Stimulated activated effector memory CD8-positive, alpha-beta T cell treated with anti-CD3 and anti-CD28 coated beads, Interleukin-12 subunit alpha, Interleukin-12 subunit beta, amount 100 ng/mL, for 72 hours (primary cell): ENCODE data around the gene AQP12A.
"Not testable (repeated sequence)": the region's sequence is repeated elsewhere in the genome, so short reads cannot be mapped to it uniquely, and the experiment has no call there.

Experiments used
- ATAC-seq: fragments of 150-1000 bp; cut with Tn5 transposase; 2 replicates; pipeline ENCODE4 v1.10.0; 2021
- DNase-seq, 2 donors: peaks; one replicate each; pipeline ENCODE4 v3.0.0; 2021 to 2022; ENCODE audit warnings: low spot score in 2 of 2
- H3K27ac Mint-ChIP-seq: one replicate; pipeline ENCODE4 v1.8.0; 2022; ENCODE audit warnings: mild to moderate bottlenecking, mixed read lengths
- H3K36me3 Mint-ChIP-seq: one replicate; pipeline ENCODE4 v1.8.0; 2022; ENCODE audit warnings: mild to moderate bottlenecking, mixed read lengths
- H3K4me1 Mint-ChIP-seq: one replicate; pipeline ENCODE4 v1.8.0; 2022; ENCODE audit warnings: mixed read lengths
- H3K4me3 Mint-ChIP-seq: one replicate; pipeline ENCODE4 v1.8.0; 2022; ENCODE audit warnings: mild to moderate bottlenecking, mixed read lengths
- H3K9me3 Mint-ChIP-seq: one replicate; pipeline ENCODE4 v1.8.0; 2022; ENCODE audit warnings: mixed read lengths

Gene AQP12A

DNA sequence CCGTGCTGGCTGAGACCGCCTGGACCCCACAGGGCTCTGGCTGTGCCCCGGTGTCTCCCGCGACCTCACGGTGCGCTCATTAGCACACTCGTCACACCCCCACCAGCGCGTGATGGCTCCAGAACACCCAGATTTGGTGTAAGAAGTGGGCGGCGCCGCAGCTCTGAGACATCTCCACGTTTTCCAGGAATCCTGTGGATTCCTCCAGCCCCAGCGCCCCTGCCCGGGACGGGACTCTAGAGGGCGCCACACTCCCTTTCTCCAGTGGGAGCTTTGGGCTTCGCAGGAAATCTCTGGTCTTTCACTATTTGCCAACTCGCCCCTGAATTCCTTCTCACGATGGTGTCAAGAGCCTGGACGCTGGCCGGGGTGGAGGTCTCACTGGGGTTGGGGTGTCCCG is 16.3 kb upstream of the AQP12A start:
- H3K36me3 Mint-ChIP-seq, H3K4me3 Mint-ChIP-seq, DNase-seq, H3K4me1 Mint-ChIP-seq, H3K9me3 Mint-ChIP-seq, H3K27ac Mint-ChIP-seq: not testable (repeated sequence)
- ATAC-seq = peak; percentile 9

DNA sequence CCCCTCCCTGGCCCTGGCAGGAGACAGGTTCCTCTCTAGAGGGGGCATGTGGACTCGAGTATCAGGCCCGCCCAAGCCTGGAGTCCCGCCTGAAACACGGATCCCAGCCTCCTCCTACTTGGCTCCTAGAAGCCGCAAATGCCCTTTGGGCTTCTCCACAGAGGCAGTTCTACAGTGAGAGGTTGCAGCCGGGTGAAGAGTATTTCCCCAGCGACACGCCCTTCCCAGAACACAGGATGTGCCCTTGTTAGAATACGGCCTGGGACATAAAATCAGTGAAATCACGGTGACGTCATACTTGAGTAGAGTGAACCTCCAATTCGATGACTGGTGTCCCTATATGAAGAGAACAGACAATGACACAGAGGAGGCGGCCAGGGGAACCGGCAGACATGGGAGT is 13.6 kb upstream of the AQP12A start:
- not testable (repeated sequence) for DNase-seq, H3K27ac Mint-ChIP-seq, H3K4me1 Mint-ChIP-seq, H3K9me3 Mint-ChIP-seq, ATAC-seq, H3K4me3 Mint-ChIP-seq, H3K36me3 Mint-ChIP-seq

DNA sequence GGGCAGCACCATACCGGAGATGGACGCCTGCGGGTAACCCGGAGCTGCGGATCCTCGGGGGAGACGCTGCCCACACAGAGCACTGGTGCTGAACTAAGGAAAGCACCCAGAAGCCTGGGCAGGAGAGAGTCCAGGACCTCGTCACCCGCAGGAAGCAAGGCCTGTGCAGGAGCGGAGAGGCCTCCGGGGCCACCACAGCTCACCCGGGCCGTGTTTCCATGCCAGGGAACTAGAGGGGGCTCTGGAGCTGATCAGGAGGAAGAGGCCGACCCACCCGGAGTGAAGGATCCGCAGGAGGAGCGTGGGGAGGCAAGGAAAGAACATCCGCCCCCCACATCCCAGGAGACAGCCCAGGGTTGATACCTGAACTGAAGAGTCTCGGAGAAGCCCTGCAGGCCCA is 12.8 kb upstream of the AQP12A start:
- H3K27ac Mint-ChIP-seq, H3K4me3 Mint-ChIP-seq, ATAC-seq, DNase-seq, H3K4me1 Mint-ChIP-seq, H3K9me3 Mint-ChIP-seq, H3K36me3 Mint-ChIP-seq: not testable (repeated sequence)

DNA sequence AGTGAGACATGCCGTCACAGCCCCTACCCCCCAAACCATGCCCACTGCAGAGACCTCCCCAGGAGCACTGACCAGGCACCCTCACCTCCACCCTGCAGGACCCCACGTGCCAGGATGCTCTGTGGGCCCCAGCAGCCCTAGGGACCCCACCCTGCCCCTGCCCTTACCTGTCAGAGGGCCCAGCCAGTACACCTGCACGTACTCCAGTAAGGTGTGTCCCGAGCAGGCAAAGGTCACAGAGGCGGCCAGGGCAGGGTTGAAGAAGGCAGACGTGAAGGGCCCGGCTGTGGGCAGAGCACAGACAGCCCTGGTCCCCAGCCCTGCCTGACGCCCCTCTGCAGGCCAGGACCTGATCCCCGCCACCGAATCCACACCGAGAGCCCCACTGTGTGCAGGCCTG is 11.5 kb upstream of the AQP12A start:
- H3K27ac Mint-ChIP-seq, H3K4me1 Mint-ChIP-seq, DNase-seq, ATAC-seq, H3K9me3 Mint-ChIP-seq, H3K4me3 Mint-ChIP-seq, H3K36me3 Mint-ChIP-seq: not testable (repeated sequence)

DNA sequence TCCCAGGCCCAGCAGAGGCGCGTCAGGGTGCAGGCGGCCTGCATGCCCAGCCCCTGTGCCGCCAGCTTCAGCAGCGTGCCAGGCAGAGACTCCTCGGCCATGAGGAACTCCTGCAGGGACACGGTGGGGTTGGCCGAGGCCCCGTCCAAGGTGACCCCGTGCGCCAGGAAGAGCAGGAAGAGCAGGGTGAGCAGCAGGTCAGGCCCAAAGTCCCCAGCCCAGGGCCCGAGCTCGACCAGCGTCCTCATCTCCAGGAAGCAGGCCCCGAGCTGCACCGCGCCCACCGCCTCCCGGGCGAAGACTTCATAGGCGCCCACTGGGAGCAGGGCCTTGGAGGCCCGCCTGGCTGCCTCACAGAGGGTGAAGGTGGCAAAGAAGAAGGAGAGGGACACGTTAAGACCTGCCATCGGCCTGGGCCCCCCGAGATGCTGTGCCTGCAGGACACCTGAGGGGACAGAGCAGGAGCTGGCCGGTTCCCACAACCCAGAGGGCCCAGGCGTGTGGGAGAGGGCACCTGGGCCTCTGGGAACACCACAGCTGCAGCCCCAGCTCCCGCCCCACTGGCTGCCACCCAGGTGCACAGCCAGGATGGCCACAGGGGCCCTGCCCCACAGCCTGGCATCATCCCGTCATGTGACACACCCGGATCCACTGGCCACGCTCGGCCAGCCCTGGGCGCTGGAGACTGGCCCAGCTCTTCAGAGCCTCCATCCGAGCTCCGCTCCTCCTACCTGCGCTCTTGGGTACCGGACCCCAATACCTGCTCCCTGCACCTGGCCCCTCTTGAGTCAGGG is 9.0 kb upstream of the AQP12A start, which contains the start of gene AQP12B:
AQP12B (minus strand) TSS at position 455 of the 794 bp plus-strand sequence; CDS start at position 407, 48 bp downstream.
- peak within 1 kb of the TSS; percentile 45 for H3K4me3 Mint-ChIP-seq
- peak within 1 kb of the TSS; percentile 34 for H3K27ac Mint-ChIP-seq
- ATAC-seq, H3K9me3 Mint-ChIP-seq, DNase-seq, H3K36me3 Mint-ChIP-seq: not testable (repeated sequence)
- H3K4me1 Mint-ChIP-seq = peaks cover 16% of the 10 kb centered on the region

DNA sequence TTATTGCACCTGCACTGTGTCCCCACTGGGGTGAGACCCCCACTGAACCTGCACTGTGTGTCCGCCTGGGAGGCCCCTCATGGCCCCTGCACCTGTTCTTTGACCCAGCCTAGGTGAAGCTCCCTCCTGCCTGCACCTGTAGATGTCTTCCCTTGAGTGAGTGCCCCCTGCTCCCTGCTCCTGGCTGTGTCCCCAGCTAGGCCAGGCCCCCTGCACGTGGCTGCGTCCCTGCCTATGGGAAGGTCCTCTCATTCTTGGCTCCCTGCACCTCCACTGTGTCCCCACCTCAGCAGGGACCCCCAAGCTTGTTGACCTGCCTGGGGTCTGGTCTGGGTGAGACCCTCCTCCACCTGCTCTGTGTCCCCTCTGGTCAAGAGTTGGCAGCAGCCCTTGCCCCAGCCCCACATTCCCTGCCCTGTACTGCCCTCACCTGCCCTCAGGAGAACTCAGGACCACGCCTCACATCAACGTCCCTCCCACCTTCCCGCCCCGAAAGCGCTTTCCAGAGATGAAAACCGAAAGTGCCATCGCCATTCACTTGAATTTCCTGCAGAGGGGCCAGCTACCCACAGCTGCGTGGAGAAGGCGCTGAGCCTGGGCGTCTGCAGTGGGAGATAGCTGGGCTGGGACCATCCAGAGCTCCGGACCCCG is 8.2 kb upstream of the AQP12A start:
- Mint-ChIP-seq H3K4me3 (peak overlapping the region; percentile 45), H3K4me1 (peaks cover 16% of the 10 kb centered on the region), H3K27ac (peak overlapping the region; percentile 34)
- DNase-seq, H3K36me3 Mint-ChIP-seq, ATAC-seq, H3K9me3 Mint-ChIP-seq: not testable (repeated sequence)

DNA sequence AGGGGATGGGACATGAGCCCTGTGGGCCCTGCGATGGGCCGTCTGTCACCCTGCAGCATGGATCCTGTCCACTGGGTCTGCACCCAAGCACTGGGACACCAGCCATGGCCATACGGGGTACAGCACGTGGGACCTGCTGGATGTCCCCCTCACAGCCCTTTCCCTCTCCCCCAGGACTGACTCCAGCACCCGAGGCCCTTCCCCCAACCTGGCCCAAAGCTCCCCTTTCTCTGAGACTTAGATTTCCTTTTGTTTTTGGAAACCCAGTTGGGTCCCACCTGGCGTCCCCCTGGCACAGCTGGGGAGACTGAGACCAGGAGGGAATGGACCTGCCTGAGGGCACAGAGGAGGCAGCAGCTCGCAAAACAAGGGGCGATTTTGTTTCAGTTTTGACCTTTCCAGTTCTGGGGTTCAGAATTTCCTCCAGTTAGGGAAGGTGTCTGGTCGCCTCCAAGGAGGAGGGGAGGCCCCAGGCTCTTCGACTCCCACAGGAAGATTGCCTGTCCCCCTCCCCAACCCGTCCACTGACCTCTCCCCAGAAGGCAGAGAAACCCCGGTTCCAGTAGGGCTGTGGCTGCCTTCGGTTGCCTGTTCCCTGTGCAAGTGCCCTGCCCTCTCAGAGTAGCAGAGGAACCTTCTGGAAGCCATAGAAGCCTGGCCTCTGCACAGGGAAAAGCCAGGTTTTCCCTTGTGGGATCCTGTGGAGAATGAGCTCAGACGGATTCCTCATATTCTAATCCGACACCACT is 7.5 kb upstream of the AQP12A start:
- peaks cover 16% of the 10 kb centered on the region for H3K4me1 Mint-ChIP-seq
- H3K27ac Mint-ChIP-seq = peak overlapping the region; percentile 34

DNA sequence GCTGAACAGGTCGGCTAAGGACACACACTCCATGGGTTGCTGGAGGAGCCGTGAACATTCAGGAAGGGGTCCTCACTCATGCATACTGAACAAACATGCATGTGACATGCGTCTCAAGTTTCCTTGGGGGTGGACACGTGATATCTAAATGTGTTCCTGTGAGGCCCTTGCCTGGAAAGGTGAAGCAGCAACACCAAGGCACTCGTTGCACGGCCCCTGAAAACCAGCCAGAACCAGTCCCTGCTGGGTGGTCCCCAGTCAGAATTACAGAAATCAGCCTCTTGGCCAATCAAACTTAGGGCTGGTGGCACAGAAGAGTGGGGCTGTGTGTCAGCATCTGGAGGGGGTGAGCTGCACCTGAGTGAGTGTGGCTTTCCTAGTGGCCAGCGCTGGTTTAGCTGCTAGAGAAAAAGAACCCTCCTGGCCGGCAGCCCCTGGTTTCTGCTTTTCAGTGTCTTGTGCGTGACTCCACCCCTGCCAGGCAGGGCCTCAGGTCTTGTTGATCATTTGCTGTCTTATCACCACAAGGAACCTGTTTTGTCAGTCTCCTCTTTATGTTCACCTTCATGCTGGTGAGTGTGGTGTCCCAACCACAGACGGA is 5.8 kb upstream of the AQP12A start:
- Mint-ChIP-seq H3K4me1 (peaks cover 16% of the 10 kb centered on the region), H3K36me3 (no peaks in the 10 kb centered on the region), H3K27ac (peak overlapping the region; percentile 60), H3K4me3 (no peak overlapping the region), H3K9me3 (no peaks in the 10 kb centered on the region)
- DNase-seq = peak in 1 of 2 donors; percentile 49
- no peak for ATAC-seq

More for the DNA sequence above, 7.5 kb upstream of the AQP12A start:
- not testable (repeated sequence) for H3K9me3 Mint-ChIP-seq, ATAC-seq, H3K36me3 Mint-ChIP-seq
- DNase-seq = peak in 1 of 2 donors; percentile 32
- peak overlapping the region; percentile 45 for H3K4me3 Mint-ChIP-seq

DNA sequence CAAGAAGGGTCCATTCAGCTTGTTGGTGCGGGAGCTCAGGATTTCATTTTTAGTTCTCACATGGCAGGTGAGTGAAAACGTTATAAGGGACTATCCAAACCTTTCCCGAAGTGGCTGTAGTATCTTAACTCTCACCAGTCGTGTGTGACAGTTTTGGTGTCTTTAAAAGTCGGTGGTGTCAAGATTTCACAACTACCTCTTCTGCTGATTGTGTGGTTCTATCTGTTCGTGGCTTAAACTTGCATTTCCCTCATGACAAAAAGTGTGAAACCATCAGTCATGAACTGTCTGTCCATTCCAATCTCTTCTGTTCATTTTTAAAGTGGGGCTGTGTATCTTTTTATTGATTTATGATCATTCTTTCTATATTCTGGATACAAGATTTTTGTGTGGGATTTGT is 5.2 kb upstream of the AQP12A start:
- no peaks in the 10 kb centered on the region for H3K36me3 Mint-ChIP-seq
- DNase-seq = no peak
- peak overlapping the region; percentile 60 for H3K27ac Mint-ChIP-seq
- peaks cover 16% of the 10 kb centered on the region for H3K4me1 Mint-ChIP-seq
- no peaks in the 10 kb centered on the region for H3K9me3 Mint-ChIP-seq
- H3K4me3 Mint-ChIP-seq = no peak overlapping the region
- ATAC-seq = no peak

DNA sequence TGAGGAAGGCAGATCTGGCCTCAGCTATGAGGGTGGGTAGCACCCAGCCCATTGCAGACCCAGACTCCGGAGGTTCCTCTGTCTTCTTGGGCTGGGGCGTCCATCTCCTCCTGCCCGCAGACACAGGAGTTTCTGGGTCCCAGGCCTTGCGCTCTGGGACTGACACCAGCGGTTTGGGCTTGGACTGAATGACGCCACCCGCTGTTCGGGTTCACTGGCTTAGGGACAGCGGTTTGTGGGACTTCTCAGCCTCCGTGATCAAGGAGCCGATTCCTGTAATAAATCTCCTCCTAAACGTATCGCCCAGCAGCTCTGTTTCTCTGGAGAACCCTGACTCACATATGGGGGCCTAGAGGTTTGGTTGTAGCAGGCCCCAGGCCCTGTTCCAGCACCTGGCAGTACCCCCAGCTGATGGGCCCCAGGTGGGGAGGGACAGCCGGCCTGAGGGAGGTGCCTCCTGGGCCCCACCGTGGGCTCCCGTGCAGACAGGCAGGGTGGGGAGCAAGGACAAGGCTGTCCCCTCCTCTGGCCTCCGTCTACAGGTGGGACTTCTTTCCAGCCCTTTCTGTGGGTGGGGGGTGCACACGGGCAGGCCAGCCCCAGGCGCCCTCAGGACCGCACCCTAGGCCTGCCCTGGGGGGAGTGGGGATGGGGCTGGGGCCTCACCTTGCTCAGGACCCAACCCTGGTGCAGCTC is 4.5 kb upstream of the AQP12A start:
- Mint-ChIP-seq H3K9me3 (no peaks in the 10 kb centered on the region), H3K4me1 (peaks cover 16% of the 10 kb centered on the region)
- no peak for DNase-seq

DNA sequence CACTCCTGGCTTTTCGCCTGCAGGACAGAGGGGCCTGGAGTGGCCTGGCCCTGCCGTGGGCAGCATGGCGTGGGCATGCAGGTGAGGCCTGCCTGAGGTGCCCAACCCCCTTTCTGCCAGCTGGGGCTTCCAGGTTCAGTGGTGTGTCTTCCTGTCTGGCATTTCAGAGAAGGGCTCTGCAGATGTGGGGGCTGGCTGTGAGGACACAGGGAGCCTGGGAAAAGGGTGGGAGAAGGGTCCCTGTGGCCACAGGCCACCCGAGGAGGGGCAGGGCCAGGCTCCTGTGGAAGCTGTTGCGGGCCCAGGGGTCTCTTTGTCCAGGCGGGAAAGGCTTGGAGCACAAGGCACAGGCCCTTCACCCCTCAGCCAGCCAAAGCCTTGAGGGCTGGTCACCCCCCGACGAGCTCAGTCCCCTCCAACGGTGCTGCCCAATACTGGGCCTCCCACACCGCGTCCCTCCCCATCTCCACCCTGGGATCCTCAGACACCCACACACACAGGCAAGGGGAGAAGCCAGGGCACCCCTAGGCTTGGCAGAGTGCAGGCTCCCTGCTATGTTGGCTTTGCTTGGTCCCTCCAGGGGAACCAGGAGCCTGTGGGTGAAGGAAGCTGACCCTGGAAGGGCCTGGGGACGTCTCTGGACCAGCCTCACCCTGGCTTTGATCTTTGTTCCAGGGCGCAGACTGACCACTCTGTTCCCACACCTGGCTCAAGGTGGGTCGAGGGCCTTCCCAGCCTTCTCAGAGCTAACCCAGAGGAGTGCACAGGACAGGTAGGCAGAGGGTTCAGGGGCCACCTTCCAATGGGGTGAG is 3.7 kb upstream of the AQP12A start:
- ATAC-seq = no peak

More for the DNA sequence above, 4.5 kb upstream of the AQP12A start:
- H3K36me3 Mint-ChIP-seq = no peaks in the 10 kb centered on the region
- peak overlapping the region; percentile 60 for H3K27ac Mint-ChIP-seq
- H3K4me3 Mint-ChIP-seq = no peak overlapping the region
- no peak for ATAC-seq

DNA sequence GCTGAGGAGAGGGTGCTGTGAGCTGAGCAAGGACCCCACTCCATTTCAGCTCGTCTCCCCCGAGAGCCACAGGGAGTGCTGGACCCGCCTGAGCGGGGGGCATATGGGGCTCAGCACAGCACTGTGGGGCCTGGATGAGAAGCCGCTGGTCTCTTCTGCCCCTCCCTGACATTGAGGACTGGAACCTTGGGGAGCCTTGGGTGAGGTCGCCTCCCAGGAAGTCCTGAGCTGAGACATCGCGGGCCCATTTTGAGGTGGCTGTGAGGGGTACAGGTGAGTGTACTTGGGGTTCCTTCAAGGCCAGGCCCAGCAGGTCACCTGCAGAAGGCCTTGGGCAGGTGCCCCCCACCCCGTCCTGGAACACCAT is 3.1 kb upstream of the AQP12A start:
- Mint-ChIP-seq H3K36me3 (no peaks in the 10 kb centered on the region), H3K9me3 (no peaks in the 10 kb centered on the region), H3K4me3 (no peak overlapping the region), H3K4me1 (peaks cover 16% of the 10 kb centered on the region), H3K27ac (no peak overlapping the region)
- ATAC-seq (no peak), DNase-seq (no peak)

More for the DNA sequence above, 3.7 kb upstream of the AQP12A start:
- Mint-ChIP-seq H3K36me3 (no peaks in the 10 kb centered on the region), H3K4me1 (peaks cover 16% of the 10 kb centered on the region), H3K4me3 (no peak overlapping the region), H3K9me3 (no peaks in the 10 kb centered on the region), H3K27ac (no peak overlapping the region)
- peak in 1 of 2 donors; percentile 45 for DNase-seq

DNA sequence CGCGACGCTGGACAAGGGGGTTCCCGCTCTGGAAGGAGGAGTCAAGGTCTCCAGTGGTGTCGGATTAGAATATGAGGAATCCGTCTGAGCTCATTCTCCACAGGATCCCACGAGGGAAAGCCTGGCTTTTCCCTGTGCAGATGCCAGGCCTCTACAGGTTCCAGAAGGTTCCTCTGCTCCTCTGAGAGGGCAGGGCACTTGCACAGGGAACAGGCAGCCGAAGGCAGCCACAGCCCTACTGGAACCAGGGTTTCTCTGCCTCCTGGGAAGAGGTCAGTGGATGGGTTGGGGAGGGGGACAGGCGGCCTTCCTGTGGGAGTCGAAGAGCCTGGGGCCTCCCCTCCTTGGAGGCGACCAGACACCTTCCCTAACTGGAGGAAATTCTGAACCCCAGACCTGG is 1.7 kb upstream of the AQP12A start:
- Mint-ChIP-seq H3K9me3 (no peaks in the 10 kb centered on the region), H3K4me3 (no peak overlapping the region), H3K4me1 (peaks cover 9% of the 10 kb centered on the region), H3K27ac (no peak overlapping the region), H3K36me3 (no peaks in the 10 kb centered on the region)
- DNase-seq (peak in 1 of 2 donors; percentile 32), ATAC-seq (no peak)
